ENCODE data around the gene SPTSSB.
A peak's percentile ranks its signal among the peaks of the same experiment; 100 is the strongest.

SPTSSB gene

DNA sequence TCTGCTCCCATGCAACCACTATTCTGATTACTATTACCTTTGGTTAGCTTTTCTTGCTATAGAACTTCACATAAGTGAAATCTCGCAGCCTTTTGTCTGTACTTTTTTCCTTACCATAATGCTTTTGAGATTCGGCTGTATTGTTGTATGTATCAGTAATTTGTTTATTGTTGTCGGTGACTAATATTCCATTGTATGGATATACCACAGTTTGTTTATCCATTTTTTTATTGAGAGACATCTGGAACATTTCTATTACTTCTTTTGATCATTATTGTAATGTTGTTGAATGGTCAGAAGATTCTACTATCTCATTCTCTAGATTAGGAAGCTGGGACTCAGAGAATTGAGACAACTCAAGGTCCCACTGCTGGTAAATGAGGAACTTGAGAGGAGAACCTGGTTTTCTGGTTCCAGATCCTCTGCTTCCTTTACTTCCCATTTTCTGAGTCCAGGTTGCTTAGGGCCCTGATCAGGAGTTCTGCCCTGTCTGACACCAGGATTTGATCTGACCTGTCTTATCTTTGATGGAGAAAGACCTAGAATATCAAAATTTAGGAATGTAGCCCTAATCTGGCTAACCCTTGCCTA lies 18.2 kb upstream of the SPTSSB start:
- no peak for DNase-seq

DNA sequence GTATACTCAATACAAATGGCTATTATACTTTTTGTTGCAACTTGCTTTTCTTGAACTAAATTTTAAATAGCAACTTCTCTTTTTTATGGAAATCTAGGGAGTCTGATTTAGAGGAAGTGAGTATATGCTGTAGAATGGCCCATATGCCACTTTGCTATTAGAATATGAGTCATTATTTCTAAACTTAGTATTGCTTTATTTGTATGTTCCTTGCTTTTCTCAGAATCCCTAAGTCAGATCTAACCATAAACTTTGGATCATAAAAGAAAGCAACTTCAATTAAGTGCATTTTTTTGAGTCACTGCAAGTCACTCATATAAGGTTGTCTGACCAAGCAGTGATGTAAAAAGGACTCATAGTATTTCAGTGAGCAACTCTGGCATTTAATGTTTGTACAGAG lies 17.5 kb upstream of the SPTSSB start:
- no peak for DNase-seq

DNA sequence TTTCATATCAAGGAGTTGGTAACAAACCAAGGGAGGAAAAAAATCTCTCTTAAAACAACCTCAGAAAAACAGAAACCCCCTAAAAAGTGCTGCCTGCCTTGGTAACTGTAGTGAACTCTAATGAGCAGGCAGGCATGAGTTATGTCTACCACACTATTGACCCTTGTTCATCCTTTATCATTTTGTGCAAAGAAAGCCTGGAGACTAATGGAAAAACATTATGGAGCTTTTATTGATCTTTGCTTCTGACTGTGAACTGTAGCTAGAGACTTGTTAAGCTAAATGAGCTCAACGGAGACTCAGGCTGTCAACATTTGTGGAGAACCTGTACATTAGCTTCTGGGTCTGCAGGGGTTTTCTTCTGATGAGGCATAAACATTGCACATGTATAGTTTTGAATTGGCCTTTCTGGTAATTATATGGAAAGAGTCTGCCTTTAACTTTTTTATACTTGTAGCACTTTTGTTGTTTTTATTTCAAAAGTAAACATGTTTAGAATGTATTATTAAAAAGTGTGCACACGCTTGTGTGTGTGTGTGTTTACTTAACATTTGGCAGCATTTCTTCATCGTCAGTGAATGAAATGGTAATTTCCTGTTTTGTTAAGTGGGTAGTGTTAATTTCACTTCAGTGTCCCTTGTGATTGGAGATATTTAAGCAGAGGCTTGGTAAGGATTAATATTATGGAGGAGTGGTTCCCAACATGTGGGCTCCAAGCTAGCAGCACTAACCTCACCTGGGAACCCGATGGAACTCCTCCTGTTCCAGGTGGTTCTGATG lies 15.9 kb upstream of the SPTSSB start:
- no peak for DNase-seq

DNA sequence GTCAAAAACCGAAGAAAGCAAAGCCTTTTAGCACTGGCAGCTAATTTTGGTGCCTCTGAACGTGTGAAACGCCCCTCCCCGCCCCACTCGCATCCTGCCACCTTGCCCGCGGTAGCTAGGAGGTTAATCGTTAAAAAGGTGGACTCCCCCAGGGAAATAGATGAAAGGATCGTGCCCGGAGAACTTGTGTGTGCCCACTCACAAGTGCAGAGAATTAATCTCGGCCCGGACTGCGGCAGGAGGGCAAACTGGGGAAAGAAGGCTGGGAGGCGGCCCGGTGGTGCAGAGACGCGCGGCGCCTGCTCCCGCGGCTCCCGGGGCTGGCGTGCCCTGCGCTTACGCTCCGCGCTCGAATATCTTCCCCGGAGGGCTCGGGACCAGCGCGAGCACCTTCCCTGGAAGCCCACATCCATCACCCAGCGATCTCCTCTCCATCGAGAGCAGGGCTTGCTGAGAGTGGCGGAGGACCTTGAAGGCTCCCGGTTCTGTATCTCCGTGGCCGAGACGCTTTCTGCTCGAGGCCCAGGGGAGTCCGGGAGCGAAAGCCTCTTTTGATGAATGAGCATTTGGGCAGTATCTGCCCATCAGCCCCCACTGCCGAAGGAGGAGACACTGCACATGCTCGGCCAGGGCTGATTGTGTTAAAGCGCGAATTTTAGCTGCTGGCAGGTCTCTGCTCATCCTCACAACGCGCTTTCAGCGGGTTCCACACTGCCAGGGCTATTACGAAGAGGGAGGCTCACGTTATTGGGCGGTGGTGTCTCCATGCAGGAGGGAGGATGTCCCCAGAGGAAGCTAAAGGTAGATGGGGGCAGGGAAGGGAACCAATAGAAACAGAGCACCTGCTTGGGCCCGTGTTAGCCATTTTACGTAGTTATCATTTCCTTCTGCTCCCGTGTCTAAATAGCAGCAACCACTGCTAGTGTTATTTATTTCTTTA lies 1.3 kb upstream of the SPTSSB start:
- peak; percentile 59 for DNase-seq

DNA sequence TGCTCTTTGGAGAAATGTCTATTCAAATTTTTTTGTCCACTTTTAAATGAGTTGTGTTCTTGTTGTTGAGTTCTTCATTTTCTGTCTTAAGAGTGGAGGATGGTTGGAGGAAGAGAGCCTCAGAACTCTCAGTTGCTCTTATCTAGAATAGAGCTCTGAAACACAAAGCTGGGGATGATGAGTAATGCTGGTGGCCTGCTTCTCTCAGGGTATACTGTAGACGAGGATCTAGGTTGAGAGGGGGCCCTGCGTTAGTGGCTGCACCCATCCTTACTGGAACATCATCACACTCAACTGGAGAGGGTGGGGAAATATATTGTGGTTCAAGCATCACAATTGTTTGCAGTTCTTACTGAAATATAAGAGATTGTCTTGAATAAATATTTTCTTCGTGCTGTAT lies 1.8 kb downstream of the SPTSSB start:
- DNase-seq: no peak

DNA sequence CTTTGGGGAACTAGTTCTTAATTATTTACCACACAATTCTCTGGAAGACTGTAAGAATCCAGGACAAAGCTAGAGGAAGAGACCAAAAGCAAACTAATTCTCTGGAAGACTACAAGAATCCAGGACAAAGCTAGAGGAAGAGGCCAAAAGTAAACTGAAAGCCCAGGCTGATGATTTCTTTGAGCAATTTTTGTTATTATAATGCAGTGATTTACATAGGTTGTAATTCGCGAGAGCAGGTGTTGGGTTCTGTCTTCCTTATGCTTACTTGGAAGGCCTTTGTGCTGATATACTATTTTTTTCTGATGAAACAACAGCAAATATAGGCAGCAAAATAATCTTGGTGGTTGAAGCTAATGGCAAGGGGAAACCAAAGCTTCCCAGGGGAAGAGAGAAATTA lies 5.2 kb downstream of the SPTSSB start:
- no peak for DNase-seq

DNA sequence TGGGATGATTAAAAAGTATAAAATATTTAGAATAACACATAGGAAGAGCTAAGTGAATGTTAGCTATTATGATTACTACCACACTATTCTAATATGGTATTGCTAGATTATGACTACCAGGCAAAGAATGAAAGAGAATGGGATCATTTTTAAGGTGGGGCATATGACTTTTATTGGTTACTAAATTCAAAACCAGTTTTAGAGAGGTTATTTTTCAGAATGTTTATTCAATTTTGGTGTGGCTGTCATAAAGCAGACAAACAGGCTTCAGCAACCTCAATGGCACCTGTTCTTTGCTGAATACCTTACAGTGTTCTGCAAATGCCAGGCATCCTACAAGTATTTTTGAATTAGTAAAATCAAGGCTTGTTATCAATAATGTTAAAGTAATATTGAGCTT lies 12.8 kb downstream of the SPTSSB start:
- no peak for DNase-seq

DNA sequence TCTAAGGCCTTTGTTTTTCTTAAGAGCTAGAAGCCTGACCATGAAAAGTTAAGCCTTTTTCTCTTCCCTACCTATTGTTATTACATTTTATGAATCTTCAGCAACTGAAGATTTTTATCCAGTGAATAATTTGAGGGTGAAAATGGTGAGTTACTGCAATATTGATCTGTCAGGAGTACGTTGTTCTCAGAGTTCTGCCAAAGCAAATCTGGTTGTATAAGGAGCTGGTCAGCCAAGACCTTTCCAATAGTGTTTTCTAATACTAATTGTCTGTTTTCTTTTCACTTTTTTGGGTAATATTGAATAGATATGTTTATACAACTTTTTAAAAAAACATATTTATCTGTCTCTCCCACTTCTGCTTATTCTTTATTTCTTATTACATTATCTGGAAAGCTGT lies 15.0 kb downstream of the SPTSSB start:
- no peak for DNase-seq

DNA sequence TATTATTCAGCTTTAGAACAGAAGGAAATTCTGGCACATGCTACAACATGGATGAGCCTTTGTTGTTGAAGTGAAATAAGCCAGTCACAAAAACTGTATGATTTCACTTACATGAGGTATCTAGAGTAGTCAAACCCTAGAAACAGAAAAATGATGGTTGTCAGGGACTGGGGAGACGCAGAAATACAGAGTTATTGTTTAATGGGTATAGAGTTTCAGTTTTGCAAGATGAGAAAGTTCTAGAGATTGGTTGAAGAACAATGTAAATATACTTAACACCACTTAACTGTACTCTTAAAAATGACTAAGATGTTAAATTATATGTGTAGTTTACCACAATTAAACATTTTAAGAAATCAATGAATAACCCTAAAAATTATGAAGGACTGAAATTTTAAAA lies 15.8 kb downstream of the SPTSSB start:
- DNase-seq: no peak

DNA sequence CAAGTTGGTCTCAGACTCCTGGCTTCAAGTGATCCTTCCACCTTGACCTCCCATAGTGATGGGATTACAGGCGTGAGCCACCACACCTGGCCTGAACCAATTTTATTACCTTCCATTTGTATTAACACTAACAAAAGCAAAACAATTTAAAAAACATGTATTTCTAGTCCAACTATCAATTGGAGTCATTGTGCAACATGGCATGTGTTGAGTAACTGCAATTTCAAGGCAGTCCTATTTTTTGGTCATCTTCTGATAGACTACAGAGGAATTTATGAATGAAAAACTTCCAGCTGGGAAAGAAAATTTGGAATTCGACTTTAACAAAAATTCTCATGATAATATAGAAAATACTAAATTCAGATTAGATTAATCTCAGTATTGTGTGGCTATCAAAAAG lies 16.8 kb downstream of the SPTSSB start:
- DNase-seq: no peak

DNA sequence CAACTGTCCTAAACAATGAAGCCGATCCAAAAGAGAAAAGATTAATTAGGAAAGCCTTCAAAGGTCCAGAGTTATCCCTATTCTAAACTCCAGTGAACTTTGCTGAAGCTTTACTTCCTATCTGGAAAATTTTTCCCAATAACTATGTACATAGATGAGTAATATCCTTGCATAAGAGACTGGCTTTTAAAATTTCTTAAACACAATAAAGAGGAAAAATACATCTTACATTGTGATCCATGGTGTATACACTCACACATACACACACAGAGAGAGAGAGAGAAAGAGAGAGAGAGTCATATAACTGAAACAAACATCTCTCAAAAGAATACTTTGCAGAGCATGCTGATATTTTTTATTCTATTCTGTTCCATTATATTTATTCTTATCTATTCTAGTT lies 20.0 kb downstream of the SPTSSB start:
- DNase-seq: no peak

DNA sequence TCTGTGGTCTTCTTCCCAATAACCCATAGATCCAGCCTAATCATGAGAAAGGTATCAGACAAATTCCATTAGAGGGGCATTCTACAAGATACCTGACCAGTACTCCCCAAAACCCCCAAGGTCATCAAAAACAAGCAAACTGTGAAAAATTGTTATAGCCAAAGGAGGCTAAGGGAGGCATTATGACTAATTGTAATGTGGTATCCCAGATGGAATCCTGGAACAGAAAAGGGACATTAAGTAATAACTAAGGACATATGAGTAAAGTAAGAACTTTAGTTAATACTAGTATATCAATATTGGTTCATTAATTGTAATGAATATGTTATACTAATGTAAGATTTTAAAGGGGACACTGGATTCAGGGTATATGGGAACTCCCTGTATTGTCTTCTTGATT lies 20.4 kb downstream of the SPTSSB start:
- no peak for DNase-seq

DNA sequence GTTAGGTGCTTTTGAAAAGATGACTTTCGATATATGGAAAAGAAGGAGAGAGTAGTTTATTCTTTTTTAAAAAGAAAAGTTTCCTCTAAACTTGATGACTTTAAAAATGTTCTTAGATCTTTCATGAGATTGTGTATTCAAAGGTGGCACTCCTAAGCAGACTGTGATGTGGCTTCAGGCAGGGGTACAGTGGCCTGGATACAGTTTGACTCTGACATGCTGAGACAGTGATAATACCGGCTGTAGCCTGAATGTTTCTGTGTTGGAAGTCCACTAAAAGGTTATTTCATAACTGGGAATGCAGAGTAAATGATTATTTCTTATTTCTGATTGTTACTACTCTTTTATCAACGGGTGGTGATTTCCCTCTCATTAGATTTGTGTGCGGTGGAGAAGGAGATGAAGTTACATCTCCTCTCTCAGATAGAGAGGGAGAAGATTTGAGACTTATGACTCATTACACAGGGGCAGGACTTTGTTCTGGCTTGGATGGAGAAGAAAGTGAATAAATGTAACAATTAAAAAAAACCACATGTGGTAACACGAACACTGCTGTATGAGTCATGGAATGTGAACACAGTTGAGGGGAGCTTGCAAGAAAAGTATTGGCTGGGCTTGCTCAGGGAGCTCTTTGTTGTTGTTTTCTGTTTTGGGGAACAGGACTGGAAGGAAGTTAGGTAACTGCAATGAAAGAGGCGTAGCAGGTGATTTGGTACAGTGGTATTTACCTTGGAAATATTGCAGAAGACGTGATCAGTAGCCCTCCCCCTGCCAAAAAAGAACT lies 21.6 kb downstream of the SPTSSB start:
- DNase-seq: no peak

DNA sequence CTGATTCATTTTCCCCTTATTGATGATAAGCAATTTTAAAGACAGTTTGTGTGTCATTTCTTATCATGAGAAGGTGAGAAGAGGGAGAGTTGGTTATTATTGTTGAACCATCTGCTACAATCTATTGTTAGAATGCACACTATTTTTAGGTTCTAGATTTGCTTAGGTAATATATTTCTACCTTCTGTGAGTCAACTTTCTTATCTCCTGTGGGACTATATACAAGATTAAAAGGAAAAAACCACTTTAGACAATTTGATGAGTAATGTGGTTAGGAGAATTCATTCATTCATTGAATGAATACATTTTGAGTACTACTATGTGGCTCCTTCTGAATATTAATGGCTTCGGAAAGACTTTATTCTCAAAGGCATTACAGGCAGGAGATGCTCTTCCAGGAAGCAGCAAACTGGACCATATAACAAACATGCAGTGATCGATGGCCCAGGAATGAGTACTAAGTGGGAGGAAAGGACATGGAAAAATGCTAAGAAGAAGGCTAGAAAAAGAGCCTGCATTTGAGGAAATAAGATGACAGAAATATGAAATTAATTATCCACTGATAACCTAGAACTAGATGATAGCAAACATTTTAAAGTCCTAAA lies 22.4 kb downstream of the SPTSSB start:
- no peak for DNase-seq

DNA sequence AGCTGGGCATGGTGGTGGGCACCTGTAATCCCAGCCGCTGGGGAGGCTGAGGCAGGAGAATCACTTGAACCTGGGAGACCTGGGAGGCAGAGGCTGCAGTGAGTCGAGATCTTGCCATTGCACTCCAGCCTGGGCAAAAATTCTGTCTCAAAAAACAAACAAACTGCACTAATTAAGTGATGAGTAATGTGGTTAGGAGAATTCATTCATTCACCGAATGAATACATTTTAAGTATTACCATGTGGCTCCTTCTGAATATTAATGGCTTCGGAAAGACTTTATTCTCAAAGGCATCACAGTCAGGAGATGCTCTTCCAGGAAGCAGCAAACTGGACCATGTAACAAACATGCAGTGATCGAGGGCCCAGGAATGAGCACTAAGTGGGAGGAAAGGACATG lies 23.6 kb downstream of the SPTSSB start:
- no peak for DNase-seq

DNA sequence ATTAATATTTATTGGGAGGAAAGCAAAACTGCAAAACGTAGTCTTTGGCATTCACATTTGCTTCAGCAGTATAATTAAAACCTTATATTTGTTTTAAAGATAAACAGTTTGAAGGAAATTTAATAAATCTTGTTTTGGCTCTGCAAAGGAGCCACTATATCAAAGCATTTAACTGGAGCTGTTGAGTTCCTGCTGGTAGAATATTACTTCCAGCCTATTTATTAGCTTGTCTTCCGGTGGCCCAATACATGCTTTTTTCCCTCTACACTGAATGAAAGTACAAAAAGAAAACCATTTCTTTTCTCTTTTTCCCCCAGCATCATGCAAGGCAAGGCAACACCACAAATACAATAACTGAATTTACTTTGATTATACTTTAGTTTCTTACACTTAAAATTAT lies 26.3 kb downstream of the SPTSSB start:
- DNase-seq: no peak

DNA sequence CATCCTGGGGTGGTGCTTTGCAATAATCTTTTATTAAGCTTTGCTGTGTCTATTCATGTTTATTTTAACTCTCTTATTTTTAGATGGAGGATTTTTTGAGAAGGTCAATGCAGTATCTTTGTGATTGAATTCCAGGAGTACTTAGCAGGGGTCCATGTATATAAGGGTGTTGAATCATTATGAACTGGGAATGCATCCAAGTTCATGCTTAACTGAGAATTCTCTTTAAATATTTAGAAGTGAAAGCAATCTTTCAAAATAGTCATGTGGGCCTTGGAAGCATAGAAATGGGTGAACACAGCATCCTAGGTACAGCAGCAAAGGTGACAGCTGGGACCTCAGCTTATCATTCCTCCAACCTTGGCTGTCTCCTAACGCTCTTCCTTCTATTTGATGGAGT lies 27.3 kb downstream of the SPTSSB start:
- DNase-seq: no peak

DNA sequence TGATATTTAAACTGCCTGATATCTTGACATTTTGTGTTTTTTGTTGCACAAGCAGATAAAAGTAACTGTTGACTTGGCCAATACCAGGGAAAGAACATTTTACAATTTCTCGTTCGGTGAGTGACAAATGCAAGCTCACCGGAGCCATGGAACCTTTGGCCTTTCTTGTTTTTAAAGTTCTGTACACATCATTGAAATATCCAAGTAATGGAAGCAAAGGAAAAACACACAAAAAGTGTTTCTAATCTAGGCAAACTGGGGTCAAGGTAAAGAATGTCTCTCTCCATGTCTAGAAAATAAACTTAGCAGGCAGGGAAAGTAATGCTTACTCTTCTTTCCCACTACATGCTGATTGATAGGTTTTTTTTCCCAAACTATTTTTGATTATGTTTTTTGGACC lies 27.8 kb downstream of the SPTSSB start:
- no peak for DNase-seq

DNA sequence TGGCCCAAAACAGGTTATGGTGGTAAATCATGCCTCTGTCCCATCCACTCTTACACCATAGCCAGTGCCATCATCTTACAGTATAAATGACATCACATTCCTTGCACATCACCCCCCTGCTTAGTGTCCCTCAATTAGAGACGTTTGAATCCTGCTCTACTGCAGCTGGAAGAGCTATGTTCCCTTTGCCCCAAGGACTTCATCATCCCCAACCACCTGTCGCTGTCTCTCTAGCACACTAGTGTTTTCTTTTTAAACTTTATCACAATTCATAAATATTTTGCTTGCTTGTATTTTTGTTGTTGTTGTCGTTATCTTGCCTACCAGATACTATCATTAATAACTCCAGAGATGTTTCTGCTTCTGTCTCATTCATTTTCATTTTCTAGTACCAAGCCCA lies 28.7 kb downstream of the SPTSSB start:
- DNase-seq: no peak

DNA sequence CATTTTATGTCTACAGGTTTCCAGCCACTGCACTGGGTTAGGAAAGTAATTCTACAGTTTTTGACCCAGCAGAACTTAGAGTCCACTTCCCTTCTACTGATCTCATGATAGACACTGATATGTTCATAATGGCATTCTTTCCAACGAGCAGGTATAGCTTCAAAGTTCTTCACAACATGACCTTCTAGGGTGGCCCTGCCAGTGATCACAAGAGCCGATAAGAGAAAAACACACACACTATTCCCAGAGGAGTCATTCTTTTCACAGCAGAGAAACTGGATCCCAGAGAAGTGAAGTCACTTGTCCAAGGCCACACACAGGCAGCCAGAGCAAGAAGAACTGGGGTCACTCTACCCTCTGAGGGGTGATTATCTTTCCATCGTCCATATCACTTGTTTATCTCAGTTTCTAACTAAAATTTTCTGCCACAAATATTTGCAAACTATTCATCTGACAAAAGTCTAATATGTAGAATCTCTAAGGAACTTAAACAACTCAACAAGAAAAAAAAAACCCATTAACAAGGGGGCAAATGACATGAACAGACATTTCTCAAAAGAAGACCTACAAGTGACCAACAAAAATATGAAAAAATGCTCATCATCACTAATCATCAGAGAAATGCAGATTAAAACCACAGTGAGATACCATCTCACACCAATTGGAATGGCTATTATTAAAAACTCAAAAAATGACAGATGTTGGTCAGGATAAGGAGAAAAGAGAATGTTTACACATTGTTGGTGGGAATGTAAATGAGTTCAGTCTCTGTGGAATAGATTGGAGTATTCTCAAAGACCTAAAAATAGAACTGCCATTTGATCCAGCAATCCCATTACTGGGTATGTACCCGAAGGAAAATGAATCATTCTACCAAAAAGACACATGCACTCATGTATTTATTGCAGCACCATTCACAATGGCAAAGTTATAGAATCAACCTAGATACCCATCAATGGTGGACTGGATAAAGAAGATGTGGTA lies 31.5 kb downstream of the SPTSSB start:
- no peak for DNase-seq

DNA sequence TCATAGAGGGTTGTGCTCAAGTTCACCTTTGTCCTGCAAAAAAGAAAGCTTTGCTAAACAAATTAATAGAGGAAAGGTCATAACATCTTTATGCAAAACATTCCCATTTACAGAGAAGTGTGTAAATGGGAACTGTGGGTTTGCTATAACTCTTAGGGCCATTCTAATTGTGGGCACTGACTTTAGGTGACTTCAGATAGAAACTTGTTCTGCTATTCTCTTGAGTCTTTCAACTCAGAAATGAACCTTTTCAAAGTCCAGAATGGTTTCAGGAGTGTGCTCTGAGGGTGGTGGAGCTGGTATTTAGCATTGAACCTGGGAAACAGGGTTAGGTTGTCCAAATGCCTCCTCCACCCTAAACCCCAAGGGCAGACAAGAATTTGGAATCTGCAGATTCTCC lies 34.0 kb downstream of the SPTSSB start:
- no peak for DNase-seq
